ENCODE measurements around the gene SLC9A1.

DNA sequence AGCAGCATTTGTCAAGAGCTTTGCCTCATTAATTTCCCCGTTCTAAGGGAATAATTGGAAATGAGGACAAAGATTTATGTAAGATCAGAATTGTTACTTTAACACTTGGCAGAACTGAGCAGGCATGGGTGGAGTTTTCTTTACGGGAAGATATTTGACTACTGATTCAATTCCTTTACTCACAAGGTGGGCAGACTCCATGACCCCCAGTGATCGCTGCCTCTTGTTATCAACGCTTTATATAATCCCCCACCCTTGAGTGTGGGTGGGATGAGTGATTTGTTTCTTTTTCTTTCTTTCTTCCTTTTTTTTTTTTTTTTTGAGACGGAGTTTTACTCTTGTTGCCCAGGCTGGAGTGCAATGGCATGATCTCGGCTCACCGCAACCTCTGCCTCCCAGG is 77.0 kb downstream of the SLC9A1 start:
- no peak for TF ChIP-seq EZH2 (IDR thresholded peaks at IDR 0.05; ENCODE audit: borderline replicate concordance, low read depth, low read length, severe bottlenecking)
- no peak for TF ChIP-seq CTCF (IDR thresholded peaks at IDR 0.05; ENCODE audit: borderline replicate concordance, extremely low read depth, low read length, poor library complexity, severe bottlenecking)

Data from DND-41 (cell line).